ENCODE measurements around the gene FAIM.

GRCh38 chr3:138587374-138587773 is 21.2 kb upstream of the FAIM start:
- TF ChIP-seq, protein P1, sequence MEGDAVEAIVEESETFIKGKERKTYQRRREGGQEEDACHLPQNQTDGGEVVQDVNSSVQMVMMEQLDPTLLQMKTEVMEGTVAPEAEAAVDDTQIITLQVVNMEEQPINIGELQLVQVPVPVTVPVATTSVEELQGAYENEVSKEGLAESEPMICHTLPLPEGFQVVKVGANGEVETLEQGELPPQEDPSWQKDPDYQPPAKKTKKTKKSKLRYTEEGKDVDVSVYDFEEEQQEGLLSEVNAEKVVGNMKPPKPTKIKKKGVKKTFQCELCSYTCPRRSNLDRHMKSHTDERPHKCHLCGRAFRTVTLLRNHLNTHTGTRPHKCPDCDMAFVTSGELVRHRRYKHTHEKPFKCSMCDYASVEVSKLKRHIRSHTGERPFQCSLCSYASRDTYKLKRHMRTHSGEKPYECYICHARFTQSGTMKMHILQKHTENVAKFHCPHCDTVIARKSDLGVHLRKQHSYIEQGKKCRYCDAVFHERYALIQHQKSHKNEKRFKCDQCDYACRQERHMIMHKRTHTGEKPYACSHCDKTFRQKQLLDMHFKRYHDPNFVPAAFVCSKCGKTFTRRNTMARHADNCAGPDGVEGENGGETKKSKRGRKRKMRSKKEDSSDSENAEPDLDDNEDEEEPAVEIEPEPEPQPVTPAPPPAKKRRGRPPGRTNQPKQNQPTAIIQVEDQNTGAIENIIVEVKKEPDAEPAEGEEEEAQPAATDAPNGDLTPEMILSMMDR (IDR thresholded peaks at IDR 0.05 in 8 of 11, conservative IDR thresholded peaks at IDR 0.05 in 3 of 11), result no peak
- TF ChIP-seq POLR2A (IDR thresholded peaks at IDR 0.05) (no peak), POLR2AphosphoS5 (IDR thresholded peaks at IDR 0.05) (no peak)
